Effector CD4-positive, alpha-beta T cell (primary cell): ENCODE data around the gene DPH3.

Source experiments
- DNase-seq: peaks from one replicate; pipeline ENCODE4 v3.0.0-alpha.2; 2020

DPH3 gene

GRCh38 chr3:16253601-16254000 is 11.1 kb downstream of the DPH3 start:
- DNase-seq = no peak

DNA sequence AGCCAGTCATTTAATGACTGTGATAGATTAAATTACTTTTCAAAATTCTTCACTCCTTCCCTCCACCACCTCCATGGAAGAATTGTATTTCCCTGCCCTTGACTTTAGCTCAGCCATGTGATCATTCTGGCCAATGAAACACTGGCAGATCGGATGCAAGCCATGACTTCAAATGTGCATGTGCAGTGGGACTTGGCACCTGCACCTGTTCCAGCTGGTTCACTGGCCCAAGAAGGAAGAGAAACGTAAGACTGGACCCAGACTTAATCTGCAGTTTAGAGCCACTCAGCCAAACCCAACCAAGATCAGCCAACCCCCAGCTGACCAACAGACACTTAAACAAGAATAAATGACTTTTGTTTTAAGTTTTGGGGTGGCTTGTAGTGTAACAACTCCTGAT is 11.8 kb downstream of the DPH3 start:
- DNase-seq = no peak

DNA sequence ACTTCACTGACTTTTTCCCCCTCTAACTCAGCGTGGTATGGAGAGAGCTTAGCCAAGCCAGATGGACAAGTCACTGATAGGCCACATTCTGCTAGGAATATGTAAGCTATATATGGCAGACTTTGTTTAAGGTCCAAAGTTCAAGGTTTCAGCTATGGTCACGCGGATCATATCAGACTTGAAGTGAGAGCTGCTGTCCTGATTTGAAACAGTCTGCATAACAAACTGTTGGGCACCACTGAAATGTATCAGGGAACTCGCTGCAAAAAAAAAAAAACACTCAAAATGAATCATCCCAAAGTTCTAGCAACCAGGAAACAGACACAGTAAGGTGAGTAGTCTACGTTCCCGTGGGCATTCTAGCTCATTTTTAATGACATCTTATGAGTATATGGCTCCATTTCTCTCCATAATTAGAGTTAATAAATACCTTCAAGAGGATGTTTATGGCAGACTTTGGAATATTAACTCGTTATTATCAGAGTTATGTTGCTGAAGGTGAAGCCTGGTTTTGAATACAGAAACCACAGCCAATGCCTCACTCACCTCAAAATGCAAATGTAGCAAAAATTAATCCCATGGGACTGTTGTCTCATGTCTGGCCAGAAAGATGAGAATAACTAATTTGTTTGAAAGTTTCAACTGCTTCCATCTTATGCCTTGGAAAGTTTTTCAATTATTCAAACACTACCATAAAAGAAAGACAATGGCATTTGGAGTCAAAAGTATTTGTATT is 12.3 kb downstream of the DPH3 start:
- DNase-seq = no peak

GRCh38 chr3:16251316-16252085 is 13.2 kb downstream of the DPH3 start:
- DNase-seq = no peak

DNA sequence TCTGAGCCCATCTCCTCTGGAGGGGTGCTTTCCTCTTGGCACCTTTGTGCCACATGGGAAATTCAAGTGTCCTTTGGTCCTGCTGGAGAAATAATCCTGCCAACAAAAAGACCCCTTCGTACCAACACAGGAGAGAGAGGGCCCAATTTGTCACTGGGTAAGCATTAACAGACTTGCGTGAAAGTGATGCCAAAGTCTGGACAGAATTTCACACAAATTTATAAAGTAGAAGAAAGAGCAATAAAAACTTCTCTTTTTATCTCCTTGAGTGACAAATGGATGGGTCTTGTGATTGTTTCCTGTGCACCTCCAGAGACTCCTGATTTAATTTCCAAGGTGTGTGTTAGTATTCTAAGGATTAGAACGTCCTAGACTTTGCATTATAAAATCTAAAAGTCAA is 14.9 kb downstream of the DPH3 start:
- DNase-seq = no peak

DNA sequence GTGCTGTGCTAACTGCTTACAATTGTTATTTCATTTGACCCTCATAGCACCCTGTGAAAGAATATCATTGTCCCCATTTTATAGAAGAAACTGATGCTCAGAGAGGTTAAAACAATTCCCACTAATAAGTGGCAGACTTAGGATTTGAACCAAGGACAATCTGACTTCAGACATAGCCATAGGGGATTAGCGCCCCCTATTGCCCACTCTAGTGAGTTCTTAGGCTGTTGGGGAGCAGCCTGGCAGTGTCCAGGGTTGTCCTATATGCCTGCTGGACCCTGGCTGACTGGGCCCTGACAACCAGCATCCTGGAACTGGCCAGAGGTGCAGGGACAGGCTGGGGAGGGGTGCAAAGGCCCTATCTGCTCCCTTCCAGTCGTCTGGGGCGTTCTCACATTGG is 15.4 kb downstream of the DPH3 start:
- no peak for DNase-seq

- no peak for DNase-seq
These were observed 16.2 kb downstream of the DPH3 start for GRCh38 chr3:16248556-16248955.

- peak; percentile 69 for DNase-seq
These were observed 17.3 kb downstream of the DPH3 start for GRCh38 chr3:16247282-16248061.

- no peak for DNase-seq
These were observed 19.1 kb downstream of the DPH3 start for GRCh38 chr3:16245609-16246008.

DNA sequence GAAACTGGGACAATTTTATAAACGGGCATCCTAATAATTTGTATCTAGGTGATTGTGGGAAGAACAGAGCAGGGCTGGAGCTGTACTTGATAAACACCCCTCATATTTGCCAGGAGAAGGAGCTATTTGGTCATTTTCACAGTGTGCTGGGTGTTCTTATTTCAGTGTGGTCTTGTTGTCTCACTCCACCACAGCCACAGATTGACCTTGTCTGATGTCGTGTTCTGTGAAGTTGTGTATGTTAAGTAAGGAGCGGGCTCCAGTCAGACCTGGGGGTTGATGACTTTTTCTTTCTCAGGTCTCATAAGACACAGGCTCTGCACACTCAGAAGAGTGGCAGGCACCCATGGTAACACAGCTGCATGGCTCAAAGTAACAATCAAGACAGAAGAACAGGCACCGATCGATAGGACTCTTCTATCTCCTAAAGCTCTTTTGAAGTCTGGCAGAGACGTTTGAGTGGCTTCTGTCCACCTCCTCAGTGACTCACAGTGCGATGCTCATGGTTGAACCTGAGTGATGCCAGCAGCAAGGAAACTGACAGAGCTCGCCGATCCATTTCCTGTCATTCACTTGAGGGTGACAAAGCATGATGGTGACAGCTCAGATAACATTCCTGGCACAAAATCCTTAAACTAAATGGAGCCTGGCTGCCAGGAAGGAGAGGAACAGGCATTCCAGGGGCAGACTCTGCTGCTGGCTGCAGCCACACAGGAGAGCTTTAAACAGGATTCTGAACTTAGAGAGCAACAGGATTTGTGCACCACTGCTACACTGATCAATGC is 20.8 kb downstream of the DPH3 start:
- DNase-seq = no peak

- DNase-seq = no peak
These were observed 22.6 kb downstream of the DPH3 start for GRCh38 chr3:16242177-16242576.

GRCh38 chr3:16241225-16241624 is 23.5 kb downstream of the DPH3 start:
- DNase-seq = no peak

GRCh38 chr3:16240229-16241023 is 24.3 kb downstream of the DPH3 start:
- DNase-seq = no peak

DNA sequence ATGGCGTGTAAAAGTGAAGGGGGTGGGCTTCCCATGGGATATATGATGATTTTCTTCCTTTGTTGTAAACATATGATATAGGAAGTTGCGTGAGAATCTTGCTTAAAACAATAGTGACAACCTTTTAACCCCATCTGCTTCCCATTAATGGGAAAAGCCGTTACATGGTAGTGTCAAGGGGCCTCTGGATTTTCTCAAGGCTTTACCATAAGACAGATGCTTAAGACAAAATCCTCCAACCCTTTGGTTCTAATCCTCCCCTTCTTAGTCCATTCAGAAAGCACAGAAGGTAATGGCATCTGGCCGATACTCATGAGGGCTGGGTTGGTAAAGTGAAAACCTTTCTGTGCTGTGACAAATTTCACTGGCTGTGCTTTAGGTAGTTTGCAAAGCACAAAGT is 25.0 kb downstream of the DPH3 start:
- DNase-seq = no peak

DNA sequence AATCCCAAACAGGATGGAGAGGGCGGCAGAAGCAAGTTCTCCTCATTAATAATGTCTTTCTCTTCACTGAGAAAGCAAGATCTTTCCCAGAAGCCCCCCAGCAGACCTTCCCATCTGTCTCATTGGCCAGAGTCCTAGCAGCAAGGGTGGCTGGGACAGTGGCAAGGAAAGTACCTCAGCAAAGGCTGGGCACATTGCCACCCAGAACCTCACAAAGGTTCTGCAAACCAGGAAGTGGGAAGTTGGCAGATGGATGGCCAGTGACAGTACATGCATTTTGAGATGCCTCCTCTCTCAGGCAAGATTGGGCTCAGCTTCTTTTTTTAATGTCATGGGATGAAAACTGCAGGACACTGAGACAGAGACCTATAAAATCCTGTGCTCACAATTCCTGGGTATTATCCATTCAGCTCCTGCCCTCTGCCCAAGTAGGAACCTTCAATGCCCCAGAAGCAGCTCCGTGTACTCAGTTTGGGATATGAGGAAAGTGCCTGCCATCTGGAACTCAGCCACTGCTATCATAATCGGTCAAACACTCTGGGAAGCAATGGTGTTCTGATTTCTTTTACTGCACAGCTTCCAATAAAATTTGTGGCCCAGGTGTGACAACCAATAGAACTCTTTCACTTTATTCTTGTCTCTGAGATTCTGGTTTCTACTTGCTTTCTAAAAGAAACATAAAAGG is 25.5 kb downstream of the DPH3 start:
- DNase-seq = no peak

- DNase-seq = no peak
These were observed 27.8 kb downstream of the DPH3 start for GRCh38 chr3:16236856-16237393.

- no peak for DNase-seq
These were observed 28.6 kb downstream of the DPH3 start for GRCh38 chr3:16236030-16236639.

- DNase-seq = no peak
These were observed 30.5 kb downstream of the DPH3 start for GRCh38 chr3:16234281-16234680.

GRCh38 chr3:16233806-16234205 is 30.9 kb downstream of the DPH3 start:
- DNase-seq = no peak

- no peak for DNase-seq
These were observed 32.8 kb downstream of the DPH3 start for GRCh38 chr3:16231983-16232382.

GRCh38 chr3:16229681-16230080 is 35.1 kb downstream of the DPH3 start:
- no peak for DNase-seq
